PC-9 (cell line): ENCODE data around the gene PALLD.

Source experiments
- CTCF ChIP-seq: fragments of 200-600 bp; sonication (generic); conservative IDR thresholded peaks from 2 replicates; pipeline ENCODE4 v1.6.1; 2017; ENCODE audit warnings: mixed run types, antibody characterized with exemption, mild to moderate bottlenecking, moderate library complexity
- EZH2 ChIP-seq: fragments of 200-600 bp; sonication (generic); IDR thresholded peaks from 2 replicates; pipeline ENCODE4 v1.8.0; 2017; ENCODE audit warnings: antibody characterized with exemption, low read depth

GRCh38 chr4:168499241-168499640 is 2.4 kb downstream of the PALLD start:
- TF ChIP-seq EZH2: no peak
- no peak for TF ChIP-seq CTCF
